ENCODE results near the gene RAPGEF3.

DNA sequence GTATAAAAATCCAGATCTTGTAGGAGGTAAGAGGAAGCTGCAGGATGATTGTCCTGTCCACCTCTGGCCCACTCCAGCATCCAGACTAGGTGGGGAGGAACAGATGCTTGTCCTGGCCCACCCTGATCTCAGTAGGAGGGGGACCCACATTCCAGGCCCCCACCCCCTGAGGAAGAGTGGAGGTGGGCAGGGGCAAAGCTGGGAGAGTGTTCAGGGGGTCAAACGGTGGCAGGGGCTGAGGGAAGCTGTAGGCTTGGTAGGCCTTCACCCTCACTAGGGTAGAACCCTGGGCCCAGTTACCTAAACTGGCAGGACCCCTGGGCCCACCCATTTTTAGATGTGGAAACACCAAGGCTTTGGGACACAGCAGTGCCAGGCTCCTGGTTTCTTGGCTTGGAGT, 18.5 kb upstream of the RAPGEF3 start:
- TF ChIP-seq, protein P1, sequence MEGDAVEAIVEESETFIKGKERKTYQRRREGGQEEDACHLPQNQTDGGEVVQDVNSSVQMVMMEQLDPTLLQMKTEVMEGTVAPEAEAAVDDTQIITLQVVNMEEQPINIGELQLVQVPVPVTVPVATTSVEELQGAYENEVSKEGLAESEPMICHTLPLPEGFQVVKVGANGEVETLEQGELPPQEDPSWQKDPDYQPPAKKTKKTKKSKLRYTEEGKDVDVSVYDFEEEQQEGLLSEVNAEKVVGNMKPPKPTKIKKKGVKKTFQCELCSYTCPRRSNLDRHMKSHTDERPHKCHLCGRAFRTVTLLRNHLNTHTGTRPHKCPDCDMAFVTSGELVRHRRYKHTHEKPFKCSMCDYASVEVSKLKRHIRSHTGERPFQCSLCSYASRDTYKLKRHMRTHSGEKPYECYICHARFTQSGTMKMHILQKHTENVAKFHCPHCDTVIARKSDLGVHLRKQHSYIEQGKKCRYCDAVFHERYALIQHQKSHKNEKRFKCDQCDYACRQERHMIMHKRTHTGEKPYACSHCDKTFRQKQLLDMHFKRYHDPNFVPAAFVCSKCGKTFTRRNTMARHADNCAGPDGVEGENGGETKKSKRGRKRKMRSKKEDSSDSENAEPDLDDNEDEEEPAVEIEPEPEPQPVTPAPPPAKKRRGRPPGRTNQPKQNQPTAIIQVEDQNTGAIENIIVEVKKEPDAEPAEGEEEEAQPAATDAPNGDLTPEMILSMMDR (IDR thresholded peaks at IDR 0.05), result no peak
- TF ChIP-seq POLR2A (IDR thresholded peaks at IDR 0.05), result no peak
